22Rv1 (cell line): Measurements from ENCODE around the gene IPCEF1.

Source experiments
- H3K27ac ChIP-seq: fragments of 450-650 bp; 2 replicates; pipeline ENCODE4 v1.5.1; 2017
- CTCF ChIP-seq: fragments of 450-650 bp; IDR thresholded peaks from 2 replicates; pipeline ENCODE4 v1.5.1; 2017; ENCODE audit warnings: mild to moderate bottlenecking
- ZFX ChIP-seq: fragments of 450-650 bp; IDR thresholded peaks from 2 replicates; pipeline ENCODE4 v1.6.1; 2017; ENCODE audit warnings: antibody characterized with exemption, borderline replicate concordance

The IPCEF1 gene

DNA sequence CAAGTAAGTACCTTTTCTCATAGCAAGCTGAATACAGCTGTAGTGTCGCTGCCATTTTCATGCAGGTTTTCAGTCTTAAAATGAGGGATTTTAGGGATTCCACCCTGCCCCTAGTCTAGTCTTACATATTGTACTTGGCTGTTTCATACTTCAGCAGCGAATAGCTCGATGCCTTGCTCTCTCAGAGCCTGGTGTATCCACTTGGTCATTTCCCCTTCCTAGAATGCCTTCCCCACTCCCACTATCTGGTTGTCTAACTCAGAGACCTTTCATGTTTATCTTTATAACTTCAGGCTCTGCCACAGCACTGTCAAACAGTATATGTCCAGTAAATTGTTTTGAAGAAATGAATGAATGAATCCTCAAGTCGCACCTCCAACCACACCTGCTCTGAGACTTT is 21.1 kb upstream of the IPCEF1 start:
- no peak overlapping the region for H3K27ac ChIP-seq
- TF ChIP-seq CTCF = no peak
- no peak for TF ChIP-seq ZFX

GRCh38 chr6:154373971-154374370 is 17.4 kb upstream of the IPCEF1 start:
- H3K27ac ChIP-seq = no peak overlapping the region
- TF ChIP-seq ZFX = no peak
- no peak for TF ChIP-seq CTCF

DNA sequence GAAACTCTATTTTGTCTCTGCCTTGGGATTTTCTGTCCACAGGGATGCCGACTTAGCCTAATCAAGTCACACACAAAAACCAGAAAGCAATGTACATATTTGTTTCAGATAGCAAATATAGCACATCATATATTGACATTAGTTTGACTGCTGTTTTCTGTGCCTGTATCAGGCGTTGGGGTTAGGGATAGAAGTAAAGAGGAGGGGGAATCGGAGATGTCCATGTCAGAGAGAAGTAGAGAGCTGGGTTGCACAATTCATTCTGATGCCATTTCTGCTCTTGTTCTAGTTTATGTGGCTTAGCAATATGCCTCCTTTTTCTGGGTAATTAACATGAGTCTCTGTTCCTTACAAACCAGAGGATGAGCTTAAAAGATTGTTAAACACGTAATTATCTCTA is 14.7 kb upstream of the IPCEF1 start:
- no peak overlapping the region for H3K27ac ChIP-seq
- no peak for TF ChIP-seq ZFX
- no peak for TF ChIP-seq CTCF

- H3K27ac ChIP-seq = no peak overlapping the region
- peak; percentile 61 for TF ChIP-seq CTCF
- TF ChIP-seq ZFX = no peak
Measured at GRCh38 chr6:154370545-154370944, 13.9 kb upstream of the IPCEF1 start.

- no peak for TF ChIP-seq ZFX
- TF ChIP-seq CTCF = no peak
Measured at GRCh38 chr6:154367839-154368695, 11.5 kb upstream of the IPCEF1 start.

DNA sequence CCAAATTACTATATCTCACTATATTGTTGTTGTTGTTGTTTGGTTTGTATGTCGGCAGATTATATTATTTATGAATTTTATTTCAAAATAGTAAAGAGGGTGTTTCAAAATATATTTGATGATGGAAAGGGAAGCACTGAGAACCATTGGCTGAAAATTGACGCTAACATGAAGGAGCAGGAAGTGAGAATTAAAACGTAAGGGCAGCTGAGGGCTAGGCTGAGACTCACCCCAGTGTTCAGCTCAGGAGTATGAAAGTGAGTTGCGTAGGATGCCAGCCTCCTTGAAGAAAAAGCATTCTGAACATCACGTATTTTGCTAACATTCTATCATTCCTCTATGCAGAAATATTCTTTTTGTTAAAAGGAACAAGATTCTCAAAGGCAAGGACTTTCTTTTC is 10.7 kb upstream of the IPCEF1 start:
- TF ChIP-seq CTCF (no peak), ZFX (no peak)
- no peak overlapping the region for H3K27ac ChIP-seq

More at GRCh38 chr6:154367839-154368695, 11.5 kb upstream of the IPCEF1 start:
- H3K27ac ChIP-seq = no peak overlapping the region

- no peak for TF ChIP-seq CTCF
- TF ChIP-seq ZFX = no peak
- no peak overlapping the region for H3K27ac ChIP-seq
Measured at GRCh38 chr6:154363821-154364220, 7.2 kb upstream of the IPCEF1 start.
